Testis (tissue), 5 donors: Measurements from ENCODE around the gene TIMM17A. TPM values are rescaled to one million over a fixed set of nuclear protein-coding genes. Genes with fewer than 3 reads are reported as not detected.

ENCODE experiments used
- DNase-seq: peaks from one replicate; pipeline ENCODE4 v3.0.0-alpha.2; 2019
- H3K27ac ChIP-seq, 2 donors: fragments of 200-600 bp; sonication (generic); one replicate each; pipeline ENCODE4 v1.5.1; 2019
- H3K27me3 ChIP-seq: fragments of 200-600 bp; sonication (generic); one replicate; pipeline ENCODE4 v1.5.1; 2019
- H3K36me3 ChIP-seq: fragments of 200-600 bp; sonication (generic); one replicate; pipeline ENCODE4 v1.5.1; 2017; ENCODE audit warnings: low read depth; ENCODE audit errors: missing control alignments
- H3K4me1 ChIP-seq: fragments of 200-600 bp; sonication (generic); one replicate; pipeline ENCODE4 v1.5.1; 2019
- H3K4me3 ChIP-seq, 2 donors: fragments of 200-600 bp; sonication (generic); one replicate each; pipeline ENCODE4 v1.5.1; 2017 to 2019
- H3K9me3 ChIP-seq: fragments of 200-600 bp; sonication (generic); one replicate; pipeline ENCODE4 v1.5.1; 2017
- CTCF ChIP-seq, 3 experiments: fragments of 450-650 bp in 2 of 3; fragments of 200-600 bp in 1 of 3; sonication (generic) in 1 of 3; IDR thresholded peaks; one replicate each; pipeline ENCODE4 v1.5.1; 2016 to 2019; ENCODE audit warnings: antibody characterized with exemption in 3 of 3, mild to moderate bottlenecking in 2 of 3, moderate library complexity in 1 of 3
- POLR2A ChIP-seq: fragments of 450-650 bp; IDR thresholded peaks from one replicate; pipeline ENCODE4 v1.6.1; 2017; ENCODE audit warnings: antibody characterized with exemption, mild to moderate bottlenecking, moderate library complexity
- WGBS, 2 donors: methylation state at CpG; one replicate each; pipeline ENCODE4 v1.1.5; 2018; 5-methylcytosine and 5-hydroxymethylcytosine counted together
- intact Hi-C: fragments of 100-400 bp; cut with DNase I; formaldehyde crosslinking; loops from one replicate; pipeline ENCODE4 v1.15.1; 2023; ENCODE audit warnings: low total_unique reads
- long read RNA-seq, 2 donors: transcript quantifications; one replicate each; lab custom pipeline, GENCODE V29; 2026
- polyA plus RNA-seq: library from polyadenylated mRNA; stranded (reverse); fragments of 350-450 nt; fragmentation: Illumina TruSeq; extraction: RNeasy Lipid Tissue Mini Kit (QIAGEN cat#74804); gene quantifications from one replicate; pipeline ENCODE4 v1.2.3, GENCODE V29; 2014; ENCODE audit warnings: low read depth, low replicate concordance; ENCODE audit not compliant: insufficient read depth
- total RNA-seq, 2 donors: library from RNA; depleted of rRNA; stranded (reverse); fragments of >200 nt; gene quantifications; one replicate each; pipeline ENCODE4 v1.2.3, GENCODE V29; 2016

TIMM17A gene
- 10 to 100 TPM; 22.7 to 24.7 TPM for total RNA-seq
- polyA plus RNA-seq = 42.5 TPM
- long read RNA-seq, donor 1, transcript TIMM17A-201 (6 exons, 1,659 nt) = major isoform, 39 of 40 reads
- long read RNA-seq, donor 1, partial matches to known transcripts = 0 of 40 reads
- long read RNA-seq, donor 1, other reads (novel, unspliced or antisense) = 0 of 40 reads
- long read RNA-seq, donor 2, transcript TIMM17A-201 (6 exons, 1,659 nt) = major isoform, 22 of 23 reads
- long read RNA-seq, donor 2, partial matches to known transcripts = 0 of 23 reads
- long read RNA-seq, donor 2, other reads (novel, unspliced or antisense) = 0 of 23 reads

- peaks cover 7% of the 10 kb centered on the region for H3K4me1 ChIP-seq
- no peaks in the 10 kb centered on the region for H3K36me3 ChIP-seq
- no peaks in the 10 kb centered on the region for H3K27me3 ChIP-seq
- DNase-seq = peak; percentile 98
- H3K4me3 ChIP-seq = peak within 1 kb of the TSS; percentile 60 to 84
- intact Hi-C loops = no loop called here
- peak within 1 kb of the TSS; percentile 82 to 90 for H3K27ac ChIP-seq
- 0 to 1% methylated on average over 42 to 43 of the region's 43 CpGs for WGBS, 2 donors
- no peaks in the 10 kb centered on the region for H3K9me3 ChIP-seq
- TF ChIP-seq CTCF (IDR thresholded peaks at IDR 0.05) = no peak
- peak; percentile 19 for TF ChIP-seq POLR2A
These were observed at the start of gene TIMM17A for GRCh38 chr1:201955009-201955728. TSS of gene TIMM17A (plus strand) at chr1:201955503. CDS start at chr1:201955527, 24 bp downstream.

DNA sequence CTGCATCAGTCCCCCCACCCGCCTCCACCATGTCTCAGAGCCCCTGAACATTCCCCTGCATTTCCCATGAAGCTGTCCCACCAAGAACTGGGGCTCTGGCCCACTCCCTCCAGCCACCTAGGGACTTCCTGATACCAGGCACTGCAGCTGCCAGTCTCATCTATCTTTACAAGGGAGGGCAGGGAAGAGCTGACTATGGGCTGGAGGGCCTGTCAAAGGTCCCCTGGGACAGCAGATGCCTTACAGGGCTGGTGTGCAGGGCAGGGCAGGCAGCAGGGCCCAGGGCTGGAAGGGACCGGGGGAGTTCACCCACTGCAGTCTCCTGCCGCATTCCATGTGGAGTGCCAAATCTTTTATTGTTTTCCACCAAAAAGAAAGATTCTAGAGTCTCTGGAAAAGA lies 49.0 kb upstream of the TIMM17A start:
- no peak for DNase-seq
- H3K9me3 ChIP-seq = no peaks in the 10 kb centered on the region
- H3K36me3 ChIP-seq = no peaks in the 10 kb centered on the region
- 50 to 59% methylated on average over 3 of the region's 3 CpGs for WGBS, 2 donors
- no peaks in the 10 kb centered on the region for H3K27me3 ChIP-seq
- H3K27ac ChIP-seq = peak overlapping the region; percentile 88 to 91
- no peak overlapping the region for H3K4me3 ChIP-seq
- TF ChIP-seq CTCF (IDR thresholded peaks at IDR 0.05) (no peak), POLR2A (no peak)
- intact Hi-C loops = no loop called here
- peaks cover 55% of the 10 kb centered on the region for H3K4me1 ChIP-seq

GRCh38 chr1:201907621-201908020 lies 47.7 kb upstream of the TIMM17A start:
- Histone ChIP-seq H3K27ac (peak overlapping the region; percentile 9 to 91), H3K4me1 (peaks cover 56% of the 10 kb centered on the region), H3K27me3 (no peaks in the 10 kb centered on the region), H3K36me3 (no peaks in the 10 kb centered on the region), H3K9me3 (no peaks in the 10 kb centered on the region), H3K4me3 (no peak overlapping the region)
- TF ChIP-seq CTCF (IDR thresholded peaks at IDR 0.05) (no peak), POLR2A (no peak)
- WGBS, 2 donors = 80 to 87% methylated on average over 1 to 6 of the region's 6 CpGs
- intact Hi-C loops = no loop called here
- no peak for DNase-seq

DNA sequence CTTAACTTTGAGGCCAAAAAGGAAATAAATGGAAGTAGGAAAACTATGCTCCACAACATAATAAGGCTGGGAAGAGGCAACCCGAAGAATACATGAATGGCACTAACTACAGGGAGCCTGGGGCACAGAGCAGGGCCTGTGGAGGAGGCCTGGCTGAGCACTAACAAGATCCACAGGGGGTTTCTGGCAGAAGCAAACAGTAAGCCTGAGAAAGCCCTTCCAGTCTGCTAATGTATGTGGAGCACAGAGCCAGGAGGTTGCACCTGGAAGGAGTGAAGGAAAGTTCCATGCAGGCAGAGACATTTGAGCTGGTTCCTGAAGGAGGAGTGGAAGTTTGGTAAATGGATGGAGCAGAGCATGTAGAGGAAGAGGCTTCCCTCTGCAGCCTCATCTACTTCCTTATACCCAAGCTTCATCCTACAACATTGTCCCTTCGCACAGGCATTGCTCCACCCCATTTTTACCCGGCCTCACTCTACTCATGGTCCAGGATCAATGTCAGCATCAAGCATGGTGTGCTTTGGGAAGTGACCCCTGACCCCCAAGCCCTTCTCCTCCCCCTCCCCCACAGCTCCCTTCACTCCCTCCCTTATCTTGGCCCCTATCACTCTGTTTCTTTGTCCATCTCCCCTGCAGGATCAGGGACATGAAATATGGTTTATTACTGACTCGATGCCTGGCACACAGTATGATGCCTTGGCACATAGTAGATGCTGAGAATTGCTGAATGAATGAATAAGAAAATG lies 43.3 kb upstream of the TIMM17A start:
- Histone ChIP-seq H3K4me3 (no peak overlapping the region), H3K4me1 (peaks cover 48% of the 10 kb centered on the region), H3K36me3 (no peaks in the 10 kb centered on the region), H3K27ac (peak overlapping the region; percentile 27 to 81), H3K27me3 (no peaks in the 10 kb centered on the region), H3K9me3 (no peaks in the 10 kb centered on the region)
- no peak for DNase-seq
- intact Hi-C loops = no loop called here
- WGBS, 2 donors = 76 to 82% methylated on average over 4 of the region's 4 CpGs
- TF ChIP-seq POLR2A (no peak), CTCF (IDR thresholded peaks at IDR 0.05) (no peak)
